Mesenchymal stem cell (in vitro differentiated cells and primary cell): ENCODE data around the gene RBFOX2. TPM values are rescaled to one million over a fixed set of nuclear protein-coding genes. Genes with fewer than 3 reads are reported as not detected.
A peak's percentile ranks its signal among the peaks of the same experiment; 100 is the strongest.

Experiments used
- DNase-seq: peaks from one replicate; pipeline ENCODE4 v3.0.0-alpha.2; 2013
- H2AFZ ChIP-seq: one replicate; pipeline ENCODE4 v1.6.1; 2013; ENCODE audit warnings: low read depth, mild to moderate bottlenecking, control low read depth, inconsistent platforms, low read length, moderate library complexity
- H2AK5ac ChIP-seq: 2 replicates; pipeline ENCODE4 v1.6.1; 2013; ENCODE audit warnings: low read length, moderate library complexity, mild to moderate bottlenecking, inconsistent platforms; ENCODE audit not compliant: severe bottlenecking
- H2BK120ac ChIP-seq: one replicate; pipeline ENCODE4 v1.6.1; 2013; ENCODE audit warnings: low read depth, mild to moderate bottlenecking, inconsistent platforms, low read length, moderate library complexity
- H2BK12ac ChIP-seq, 2 experiments: one replicate each; pipeline ENCODE4 v1.6.1; 2013; ENCODE audit warnings: inconsistent platforms in 2 of 2, low read length in 2 of 2, mild to moderate bottlenecking in 2 of 2, moderate library complexity in 2 of 2, control low read depth in 1 of 2
- H2BK15ac ChIP-seq: one replicate; pipeline ENCODE4 v1.6.1; 2013; ENCODE audit warnings: mild to moderate bottlenecking, low read depth, inconsistent platforms; ENCODE audit not compliant: poor library complexity, severe bottlenecking
- H2BK5ac ChIP-seq: 2 replicates; pipeline ENCODE4 v1.6.1; 2013; ENCODE audit warnings: low read depth, mild to moderate bottlenecking, low read length, control low read depth, inconsistent platforms; ENCODE audit not compliant: poor library complexity, severe bottlenecking
- H3K14ac ChIP-seq, 2 experiments: one replicate each; pipeline ENCODE4 v1.6.1; 2013; ENCODE audit warnings: inconsistent platforms in 2 of 2, low read length in 2 of 2, control low read depth in 1 of 2, mild to moderate bottlenecking in 1 of 2, moderate library complexity in 1 of 2
- H3K18ac ChIP-seq, 2 experiments: one replicate each; pipeline ENCODE4 v1.6.1; 2013; ENCODE audit warnings: inconsistent platforms in 2 of 2, low read length in 2 of 2, control low read depth in 1 of 2, low read depth in 1 of 2, mild to moderate bottlenecking in 1 of 2
- H3K23ac ChIP-seq, 2 experiments: one replicate each; pipeline ENCODE4 v1.6.1; 2013; ENCODE audit warnings: inconsistent platforms in 2 of 2, low read length in 2 of 2, mild to moderate bottlenecking in 2 of 2, moderate library complexity in 2 of 2, control low read depth in 1 of 2
- H3K27ac ChIP-seq: 2 replicates; pipeline ENCODE4 v1.5.1; 2013; ENCODE audit warnings: mild to moderate bottlenecking, moderate library complexity, low read length, control low read depth, inconsistent platforms; ENCODE audit not compliant: poor library complexity, severe bottlenecking
- H3K27me3 ChIP-seq, 2 experiments: 2 replicates each; pipeline versions ENCODE4 v1.6.1 to v1.7.0; 2013; ENCODE audit warnings: low read length in 2 of 2, mild to moderate bottlenecking in 2 of 2, moderate library complexity in 2 of 2, control low read depth in 1 of 2, inconsistent platforms in 1 of 2; ENCODE audit not compliant: control insufficient read depth in 1 of 2, insufficient read depth in 1 of 2
- H3K36me3 ChIP-seq, 2 experiments: 2 replicates each; pipeline versions ENCODE4 v1.6.1 to v1.7.0; 2013; ENCODE audit warnings: low read length in 2 of 2, control low read depth in 1 of 2, inconsistent platforms in 1 of 2, low read depth in 1 of 2, mild to moderate bottlenecking in 1 of 2; ENCODE audit not compliant: insufficient read depth in 2 of 2, control insufficient read depth in 1 of 2
- H3K4ac ChIP-seq, 2 experiments: one replicate each; pipeline ENCODE4 v1.6.1; 2013; ENCODE audit warnings: inconsistent platforms in 2 of 2, low read length in 2 of 2, mild to moderate bottlenecking in 2 of 2, moderate library complexity in 2 of 2, control low read depth in 1 of 2, low read depth in 1 of 2
- H3K4me1 ChIP-seq: 2 replicates; pipeline ENCODE4 v1.6.1; 2013; ENCODE audit warnings: low read depth, low read length, control low read depth; ENCODE audit not compliant: control insufficient read depth, insufficient read depth
- H3K4me2 ChIP-seq: 2 replicates; pipeline ENCODE4 v1.6.1; 2013; ENCODE audit warnings: low read length, mild to moderate bottlenecking, inconsistent platforms; ENCODE audit not compliant: poor library complexity, severe bottlenecking
- H3K4me3 ChIP-seq, 2 experiments: 2 replicates each; pipeline versions ENCODE4 v1.5.1 to v1.7.0; 2013; ENCODE audit warnings: low read length in 2 of 2, mild to moderate bottlenecking in 2 of 2, control low read depth in 1 of 2, low read depth in 1 of 2; ENCODE audit not compliant: insufficient read depth in 1 of 2
- H3K79me1 ChIP-seq: replicated peaks from 2 replicates; pipeline ENCODE4 v1.6.1; 2013; ENCODE audit warnings: mild to moderate bottlenecking, control low read depth, low read length, inconsistent platforms; ENCODE audit not compliant: poor library complexity, severe bottlenecking
- H3K9ac ChIP-seq: 2 replicates; pipeline ENCODE4 v1.7.0; 2013; ENCODE audit warnings: mild to moderate bottlenecking, low read length, moderate library complexity
- H3K9me3 ChIP-seq: 2 replicates; pipeline ENCODE4 v1.7.0; 2013; ENCODE audit warnings: mild to moderate bottlenecking, low read length; ENCODE audit not compliant: control insufficient read depth
- H4K8ac ChIP-seq: one replicate; pipeline ENCODE4 v1.6.1; 2013; ENCODE audit warnings: inconsistent platforms, mild to moderate bottlenecking, low read length, moderate library complexity
- H4K91ac ChIP-seq: one replicate; pipeline ENCODE4 v1.6.1; 2013; ENCODE audit warnings: mild to moderate bottlenecking, low read length, inconsistent platforms
- WGBS: methylation state at CpG from one replicate; pipeline ENCODE4 v1.1.7; 2013; ENCODE audit warnings: mixed read lengths; 5-methylcytosine and 5-hydroxymethylcytosine counted together
- polyA plus RNA-seq, 2 experiments: library from polyadenylated mRNA; stranded (reverse); fragments of 200-250 nt; gene quantifications; one replicate each; pipeline ENCODE4 v1.2.3, GENCODE V29; 2013

RBFOX2 gene, protein sequence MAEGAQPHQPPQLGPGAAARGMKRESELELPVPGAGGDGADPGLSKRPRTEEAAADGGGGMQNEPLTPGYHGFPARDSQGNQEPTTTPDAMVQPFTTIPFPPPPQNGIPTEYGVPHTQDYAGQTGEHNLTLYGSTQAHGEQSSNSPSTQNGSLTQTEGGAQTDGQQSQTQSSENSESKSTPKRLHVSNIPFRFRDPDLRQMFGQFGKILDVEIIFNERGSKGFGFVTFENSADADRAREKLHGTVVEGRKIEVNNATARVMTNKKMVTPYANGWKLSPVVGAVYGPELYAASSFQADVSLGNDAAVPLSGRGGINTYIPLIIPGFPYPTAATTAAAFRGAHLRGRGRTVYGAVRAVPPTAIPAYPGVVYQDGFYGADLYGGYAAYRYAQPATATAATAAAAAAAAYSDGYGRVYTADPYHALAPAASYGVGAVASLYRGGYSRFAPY
- 115 TPM for polyA plus RNA-seq (2013, experiment 1 of 2)
- polyA plus RNA-seq (2013, experiment 2 of 2) = 114 TPM

GRCh38 chr22:36028646-36029405 is at the start of gene RBFOX2:
TSS of gene RBFOX2 (minus strand) at chr22:36028824. CDS start at chr22:36028425, 399 bp downstream.
- Histone ChIP-seq H3K4me1 (no peaks in the 10 kb centered on the region), H3K4me2 (peak within 1 kb of the TSS; percentile 83)
- whole genome bisulfite sequencing = 1% methylated on average over 46 of the region's 74 CpGs

GRCh38 chr22:36077271-36077670 is 48.6 kb upstream of the RBFOX2 start:
- Histone ChIP-seq H3K36me3 (no peaks in the 10 kb centered on the region), H3K14ac (no peak overlapping the region), H2AFZ (no peak overlapping the region), H2AK5ac (no peak overlapping the region), H3K23ac (no peak overlapping the region), H3K18ac (no peak overlapping the region), H3K4ac (no peak overlapping the region), H3K9me3 (no peaks in the 10 kb centered on the region), H3K4me1 (peaks cover 4% of the 10 kb centered on the region), H2BK120ac (no peak overlapping the region), H2BK15ac (no peak overlapping the region), H4K91ac (no peak overlapping the region), H3K9ac (peak overlapping the region; percentile 72), H3K27me3 (no peaks in the 10 kb centered on the region), H3K27ac (no peak overlapping the region), H3K4me3 (peak overlapping the region in 1 of 2 experiments; percentile 45), H3K4me2 (no peak overlapping the region), H4K8ac (no peak overlapping the region), H2BK5ac (no peak overlapping the region), H3K79me1 (no peaks in the 10 kb centered on the region), H2BK12ac (no peak overlapping the region)
- 96% methylated on average over 6 of the region's 6 CpGs for WGBS
- no peak for DNase-seq

More at GRCh38 chr22:36028646-36029405, at the start of gene RBFOX2:
- Histone ChIP-seq H4K91ac (peak within 1 kb of the TSS; percentile 90), H2BK120ac (peak within 1 kb of the TSS; percentile 83), H3K4ac (peak within 1 kb of the TSS; percentile 84 to 87), H3K27ac (peak within 1 kb of the TSS; percentile 50), H3K9ac (peak within 1 kb of the TSS; percentile 94), H2BK12ac (peak within 1 kb of the TSS in 1 of 2 experiments; percentile 59), H3K9me3 (no peaks in the 10 kb centered on the region), H2AFZ (peak within 1 kb of the TSS; percentile 68), H2BK5ac (peak within 1 kb of the TSS; percentile 71), H3K14ac (peak within 1 kb of the TSS; percentile 89 to 93), H3K23ac (peak within 1 kb of the TSS; percentile 82 to 98), H3K27me3 (no peaks in the 10 kb centered on the region), H2AK5ac (no peak within 1 kb of the TSS), H3K36me3 (peaks cover 0 to 12% of the 10 kb centered on the region in 2 experiments), H3K18ac (peak within 1 kb of the TSS; percentile 97), H3K79me1 (peaks cover 8% of the 10 kb centered on the region), H3K4me3 (peak within 1 kb of the TSS; percentile 89 to 92), H4K8ac (peak within 1 kb of the TSS; percentile 61), H2BK15ac (peak within 1 kb of the TSS; percentile 97)
- DNase-seq = peak; percentile 97

- DNase-seq = no peak
- Histone ChIP-seq H3K18ac (no peak overlapping the region), H3K27ac (no peak overlapping the region), H4K91ac (no peak overlapping the region), H2BK15ac (no peak overlapping the region), H2AK5ac (no peak overlapping the region), H2AFZ (no peak overlapping the region), H3K14ac (no peak overlapping the region), H3K36me3 (no peaks in the 10 kb centered on the region), H3K79me1 (no peaks in the 10 kb centered on the region), H3K4me2 (no peak overlapping the region), H2BK120ac (no peak overlapping the region), H3K4me3 (no peak overlapping the region), H3K9ac (no peak overlapping the region), H2BK5ac (no peak overlapping the region), H3K23ac (no peak overlapping the region), H3K4me1 (peaks cover 2% of the 10 kb centered on the region), H2BK12ac (no peak overlapping the region), H3K4ac (no peak overlapping the region), H3K27me3 (no peaks in the 10 kb centered on the region), H3K9me3 (no peaks in the 10 kb centered on the region), H4K8ac (no peak overlapping the region)
- 94% methylated on average over 5 of the region's 5 CpGs for WGBS
Observed at GRCh38 chr22:36075724-36076123, 47.1 kb upstream of the RBFOX2 start.

DNA sequence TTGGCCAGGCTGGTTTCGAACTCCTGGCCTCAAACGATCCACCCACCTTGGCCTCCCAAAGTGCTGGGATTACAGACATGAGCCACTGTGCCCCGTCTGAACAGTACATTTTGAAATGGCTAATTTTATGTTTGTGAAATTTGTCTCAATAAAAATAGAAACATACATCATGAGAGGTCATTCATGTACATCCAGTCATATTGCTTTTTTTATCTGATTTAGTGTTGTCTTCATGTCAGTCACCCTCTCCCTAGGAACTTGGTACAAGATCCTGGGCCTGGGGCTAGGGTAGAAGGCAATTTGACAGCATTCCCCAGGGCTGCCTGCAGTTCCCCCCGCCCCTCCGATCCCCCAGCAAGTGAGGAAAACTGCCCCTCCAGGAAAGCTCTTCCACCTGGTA is 46.6 kb upstream of the RBFOX2 start:
- Histone ChIP-seq H3K27me3 (no peaks in the 10 kb centered on the region), H2BK15ac (no peak overlapping the region), H3K9me3 (no peaks in the 10 kb centered on the region), H2BK12ac (no peak overlapping the region), H3K4me1 (no peaks in the 10 kb centered on the region), H2AFZ (no peak overlapping the region), H2AK5ac (no peak overlapping the region), H2BK120ac (no peak overlapping the region), H3K9ac (no peak overlapping the region), H4K91ac (no peak overlapping the region), H3K4ac (no peak overlapping the region), H3K14ac (no peak overlapping the region), H3K23ac (no peak overlapping the region), H3K36me3 (no peaks in the 10 kb centered on the region), H4K8ac (no peak overlapping the region), H3K4me3 (no peak overlapping the region), H2BK5ac (no peak overlapping the region), H3K79me1 (no peaks in the 10 kb centered on the region), H3K27ac (no peak overlapping the region), H3K18ac (no peak overlapping the region), H3K4me2 (no peak overlapping the region)
- WGBS = 85% methylated on average over 4 of the region's 5 CpGs
- no peak for DNase-seq
